Lower leg skin (tissue), 4 donors: Measurements from ENCODE around the gene DGCR8. TPM values are rescaled to one million over a fixed set of nuclear protein-coding genes. Genes with fewer than 3 reads are reported as not detected.

Experiments
- DNase-seq, 2 donors: peaks; one replicate each; pipeline ENCODE4 v3.0.0-alpha.2; 2019; ENCODE audit warnings: low spot score in 2 of 2
- H3K4me3 ChIP-seq: fragments of 200-600 bp; sonication (generic); 2 replicates; pipeline ENCODE4 v1.5.1; 2017; ENCODE audit warnings: mild to moderate bottlenecking, low read depth; ENCODE audit not compliant: poor library complexity, severe bottlenecking
- CTCF ChIP-seq, 3 donors: fragments of 450-650 bp; IDR thresholded peaks; one replicate each; pipeline ENCODE4 v1.5.1; 2016; ENCODE audit warnings: antibody characterized with exemption in 3 of 3, mild to moderate bottlenecking in 3 of 3, moderate library complexity in 2 of 3
- POLR2A ChIP-seq, 2 donors: fragments of 450-650 bp; IDR thresholded peaks; one replicate each; pipeline ENCODE4 v1.6.1; 2016 to 2017; ENCODE audit warnings: antibody characterized with exemption in 2 of 2, mild to moderate bottlenecking in 1 of 2, moderate library complexity in 1 of 2
- WGBS, 2 donors: methylation state at CpG; one replicate each; pipeline ENCODE4 v1.1.5; 2018; 5-methylcytosine and 5-hydroxymethylcytosine counted together
- intact Hi-C: fragments of 100-400 bp; cut with DNase I; formaldehyde crosslinking; loops from one replicate; pipeline ENCODE4 v1.15.0; 2023; ENCODE audit warnings: low total_unique reads
- total RNA-seq, 4 donors: library from RNA; depleted of rRNA; stranded (reverse); fragments of >200 nt; gene quantifications; one replicate each; pipeline ENCODE4 v1.1.0, GENCODE V29; 2016

DGCR8 gene
- total RNA-seq, 4 donors from 2014 or later: 14.8 to 28.2 (median 21.8) TPM

GRCh38 chr22:20085651-20086050 is 5.6 kb downstream of the DGCR8 start:
- intact Hi-C loops: no loop called here
- no peak overlapping the region for H3K4me3 ChIP-seq
- no peak for DNase-seq
- TF ChIP-seq POLR2A (IDR thresholded peaks at IDR 0.05) (no peak), CTCF (IDR thresholded peaks at IDR 0.05) (no peak)
- 93 to 95% methylated on average over 20 of the region's 20 CpGs for WGBS, 2 donors

DNA sequence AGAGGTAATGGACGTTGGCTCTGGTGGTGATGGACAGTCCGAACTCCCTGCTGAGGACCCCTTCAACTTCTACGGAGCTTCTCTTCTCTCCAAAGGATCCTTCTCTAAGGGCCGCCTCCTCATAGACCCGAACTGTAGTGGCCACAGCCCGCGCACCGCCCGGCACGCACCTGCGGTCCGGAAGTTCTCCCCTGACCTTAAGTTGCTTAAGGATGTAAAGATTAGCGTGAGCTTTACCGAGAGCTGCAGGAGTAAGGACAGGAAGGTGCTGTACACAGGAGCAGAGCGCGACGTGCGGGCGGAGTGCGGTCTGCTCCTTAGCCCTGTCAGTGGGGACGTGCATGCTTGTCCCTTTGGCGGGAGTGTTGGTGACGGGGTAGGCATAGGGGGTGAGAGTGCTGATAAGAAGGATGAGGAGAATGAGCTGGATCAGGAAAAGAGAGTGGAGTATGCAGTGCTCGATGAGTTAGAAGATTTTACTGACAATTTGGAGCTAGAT is 6.1 kb downstream of the DGCR8 start:
- intact Hi-C loops: no loop called here
- WGBS, 2 donors: 94 to 96% methylated on average over 24 of the region's 24 CpGs
- H3K4me3 ChIP-seq: no peak overlapping the region
- TF ChIP-seq CTCF (IDR thresholded peaks at IDR 0.05) (no peak), POLR2A (IDR thresholded peaks at IDR 0.05) (no peak)
- DNase-seq: no peak

GRCh38 chr22:20086763-20087162 is 6.7 kb downstream of the DGCR8 start:
- WGBS, 2 donors: 90 to 95% methylated on average over 5 of the region's 5 CpGs

DNA sequence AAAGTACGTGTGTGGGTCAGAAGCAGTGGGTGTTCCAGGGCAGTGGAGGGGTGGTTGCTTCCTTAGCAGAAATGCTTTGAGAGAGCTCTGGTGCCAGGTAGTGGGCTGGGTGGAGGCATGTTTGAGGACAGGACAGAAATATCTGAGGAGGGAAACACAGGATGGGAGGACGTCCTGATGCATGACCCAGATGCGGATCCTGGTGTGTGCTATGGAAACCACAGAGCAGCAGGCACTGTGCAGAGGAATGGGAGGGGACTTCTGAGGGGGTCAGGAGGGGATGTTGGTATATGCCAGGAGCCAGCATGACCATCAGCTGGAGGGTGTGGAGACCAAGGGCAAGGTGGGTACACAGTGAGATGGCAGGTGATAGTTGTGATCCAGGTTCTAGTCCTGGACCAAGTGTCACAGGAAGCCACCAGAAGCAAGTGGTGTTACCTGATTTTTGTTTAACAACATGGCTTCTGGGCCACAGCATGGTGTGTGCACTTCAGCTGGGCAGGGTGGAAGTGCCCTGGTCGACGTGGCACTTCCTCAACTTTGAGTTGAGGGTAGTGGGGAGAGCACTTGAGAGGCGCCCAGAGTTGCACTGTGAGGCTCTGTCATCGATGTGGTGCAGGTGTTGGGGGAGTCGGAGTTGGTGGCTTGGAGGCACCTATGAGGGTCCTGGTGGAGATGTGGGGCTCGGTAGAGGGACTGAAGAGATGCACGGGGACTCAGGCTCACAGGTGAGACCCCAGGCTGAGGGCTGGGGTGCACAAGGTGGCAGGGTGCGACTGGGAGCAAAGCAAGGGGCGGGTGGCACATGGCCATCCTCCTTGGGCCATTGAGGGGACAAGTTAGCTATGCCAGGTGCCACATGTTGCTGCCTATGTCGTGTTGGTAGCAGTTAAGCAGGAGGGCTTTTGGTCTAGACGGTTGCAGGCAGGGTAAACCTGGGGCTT is 7.5 kb downstream of the DGCR8 start:
- no peak for DNase-seq
- H3K4me3 ChIP-seq: no peak overlapping the region
- WGBS, 2 donors: 90 to 93% methylated on average over 14 of the region's 14 CpGs
- TF ChIP-seq POLR2A (IDR thresholded peaks at IDR 0.05) (no peak), CTCF (IDR thresholded peaks at IDR 0.05) (no peak)
- intact Hi-C loops: no loop called here

More at GRCh38 chr22:20086763-20087162, 6.7 kb downstream of the DGCR8 start:
- intact Hi-C loops: no loop called here
- no peak for TF ChIP-seq POLR2A (IDR thresholded peaks at IDR 0.05)
- no peak for TF ChIP-seq CTCF (IDR thresholded peaks at IDR 0.05)
- H3K4me3 ChIP-seq: no peak overlapping the region
- no peak for DNase-seq

- TF ChIP-seq POLR2A (IDR thresholded peaks at IDR 0.05) (no peak), CTCF (IDR thresholded peaks at IDR 0.05) (no peak)
- DNase-seq: no peak
- intact Hi-C loops: no loop called here
- 91 to 94% methylated on average over 8 of the region's 8 CpGs for WGBS, 2 donors
- H3K4me3 ChIP-seq: no peak overlapping the region
Observed at GRCh38 chr22:20088263-20088648, 8.2 kb downstream of the DGCR8 start.
